NB4 (cell line): ENCODE data around the gene MORN2.

Experiments used
- CTCF ChIP-seq: IDR thresholded peaks from one replicate; pipeline ENCODE4 v1.5.1; 2012; ENCODE audit warnings: low read depth, low read length
- MAX ChIP-seq: IDR thresholded peaks from 2 replicates; pipeline ENCODE4 v1.6.1; 2011; ENCODE audit warnings: low read depth, low read length
- MYC ChIP-seq: IDR thresholded peaks from 2 replicates; pipeline ENCODE4 v1.6.1; 2011; ENCODE audit warnings: low read depth, low read length
- POLR2A ChIP-seq: IDR thresholded peaks from 2 replicates; pipeline ENCODE4 v1.6.1; 2011; ENCODE audit warnings: mild to moderate bottlenecking; ENCODE audit not compliant: insufficient read length; ENCODE audit errors: extremely low read depth

- TF ChIP-seq CTCF, result peak; percentile 49
- TF ChIP-seq POLR2A, result no peak
- TF ChIP-seq MAX, result no peak
- no peak for TF ChIP-seq MYC
These were observed 40.7 kb upstream of the MORN2 start for GRCh38 chr2:38835015-38835601.
